HL-60 (cell line): Measurements from ENCODE around the gene PGR.

Experiments
- DNase-seq, 2 experiments: peaks; one replicate each; pipeline ENCODE4 v3.0.0-alpha.2; 2010 to 2020; ENCODE audit warnings: low read depth in 1 of 2, low spot score in 1 of 2
- H3K27ac ChIP-seq: fragments of 250-450 bp; sonication (Bioruptor Pico); replicated peaks from 2 replicates; pipeline ENCODE4 v1.5.1; 2020; ENCODE audit warnings: mild to moderate bottlenecking, moderate library complexity
- H3K27me3 ChIP-seq: fragments of 250-450 bp; sonication (Bioruptor Pico); 2 replicates; pipeline ENCODE4 v1.5.1; 2021; ENCODE audit warnings: mild to moderate bottlenecking, moderate library complexity; ENCODE audit not compliant: insufficient read depth, poor library complexity, severe bottlenecking
- H3K4me3 ChIP-seq: replicated peaks from 2 replicates; pipeline ENCODE4 v1.5.1; 2011; ENCODE audit warnings: mild to moderate bottlenecking, control low read depth, low read length; ENCODE audit not compliant: insufficient read depth
- CTCF ChIP-seq: IDR thresholded peaks from one replicate; pipeline ENCODE4 v1.5.1; 2011; ENCODE audit warnings: low read length, control low read depth, inconsistent platforms; ENCODE audit not compliant: insufficient read depth
- GABPA ChIP-seq: IDR thresholded peaks from 2 replicates; pipeline ENCODE4 v1.6.1; 2012; ENCODE audit warnings: low read depth
- POLR2AphosphoS5 ChIP-seq: IDR thresholded peaks from 2 replicates; pipeline ENCODE4 v1.6.1; 2012; ENCODE audit warnings: low read depth
- REST ChIP-seq: IDR thresholded peaks from 2 replicates; pipeline ENCODE4 v1.6.1; 2012; ENCODE audit warnings: low read depth; ENCODE audit not compliant: insufficient replicate concordance
- SPI1 ChIP-seq: IDR thresholded peaks from 2 replicates; pipeline ENCODE4 v1.6.1; 2012; ENCODE audit warnings: low read depth, mild to moderate bottlenecking, borderline replicate concordance

The PGR gene

GRCh38 chr11:101035872-101036271 is 93.7 kb downstream of the PGR start:
- TF ChIP-seq SPI1 (no peak), GABPA (no peak), CTCF (no peak), POLR2AphosphoS5 (no peak), REST (no peak)
- no peak overlapping the region for H3K27ac ChIP-seq
- H3K27me3 ChIP-seq: no peaks in the 10 kb centered on the region
- H3K4me3 ChIP-seq: no peak overlapping the region
- no peak for DNase-seq

GRCh38 chr11:101034076-101034475 is 95.5 kb downstream of the PGR start:
- TF ChIP-seq POLR2AphosphoS5 (no peak), GABPA (no peak), REST (no peak), SPI1 (no peak), CTCF (no peak)
- Histone ChIP-seq H3K27ac (no peak overlapping the region), H3K4me3 (no peak overlapping the region), H3K27me3 (no peaks in the 10 kb centered on the region)
- DNase-seq: no peak

GRCh38 chr11:101032991-101033390 is 96.6 kb downstream of the PGR start:
- H3K27me3 ChIP-seq: no peaks in the 10 kb centered on the region
- no peak overlapping the region for H3K4me3 ChIP-seq
- TF ChIP-seq GABPA (no peak), POLR2AphosphoS5 (no peak), REST (no peak), CTCF (no peak), SPI1 (no peak)
- no peak overlapping the region for H3K27ac ChIP-seq
- DNase-seq: no peak
